Body of pancreas (tissue), 4 donors: ENCODE results near the gene CHAF1A.

Source experiments
- POLR2A ChIP-seq, 3 donors: fragments of 450-650 bp; IDR thresholded peaks; one replicate each; pipeline ENCODE4 v1.6.1; 2016; ENCODE audit warnings: antibody characterized with exemption in 3 of 3, mild to moderate bottlenecking in 2 of 3
- TF ChIP-seq, protein P1 (sequence below), 7 experiments: fragments of 450-650 bp in 4 of 7; fragments of 200-600 bp in 3 of 7; sonication (generic) in 3 of 7; IDR thresholded peaks; one replicate each; pipeline ENCODE4 v1.5.1; 2016 to 2019; ENCODE audit warnings: antibody characterized with exemption in 7 of 7

DNA sequence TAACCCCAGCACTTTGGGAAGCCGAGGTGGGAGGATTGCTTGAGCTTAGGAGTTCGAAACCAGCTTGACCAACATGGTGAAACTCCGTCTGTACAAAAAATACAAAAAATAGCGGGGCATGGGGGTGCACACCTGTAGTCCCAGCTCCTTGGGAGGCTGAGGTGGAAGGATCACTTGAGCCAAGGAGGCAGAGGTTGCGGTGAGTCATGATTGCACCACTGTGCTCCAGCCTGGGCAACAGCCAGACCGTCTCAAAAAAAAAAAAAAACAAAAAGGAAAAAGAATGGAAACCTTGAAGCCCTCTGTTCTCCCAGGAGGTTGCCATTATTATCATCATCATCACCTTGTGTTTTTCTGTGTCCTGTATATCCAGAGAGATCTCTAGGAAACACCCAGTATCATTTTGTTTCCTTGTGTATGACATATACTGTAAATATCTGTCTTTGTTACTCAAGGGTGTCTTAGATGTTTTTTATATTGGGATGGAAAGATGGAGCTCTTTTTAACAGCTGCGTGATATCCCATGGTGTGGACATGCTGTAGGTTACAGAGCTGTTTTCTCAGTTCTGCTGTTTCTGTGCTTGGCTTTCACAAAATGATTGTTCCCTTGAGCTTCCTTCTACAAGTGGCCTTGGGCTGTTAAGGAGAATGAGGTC is 11.8 kb downstream of the CHAF1A start:
- TF ChIP-seq, protein P1, sequence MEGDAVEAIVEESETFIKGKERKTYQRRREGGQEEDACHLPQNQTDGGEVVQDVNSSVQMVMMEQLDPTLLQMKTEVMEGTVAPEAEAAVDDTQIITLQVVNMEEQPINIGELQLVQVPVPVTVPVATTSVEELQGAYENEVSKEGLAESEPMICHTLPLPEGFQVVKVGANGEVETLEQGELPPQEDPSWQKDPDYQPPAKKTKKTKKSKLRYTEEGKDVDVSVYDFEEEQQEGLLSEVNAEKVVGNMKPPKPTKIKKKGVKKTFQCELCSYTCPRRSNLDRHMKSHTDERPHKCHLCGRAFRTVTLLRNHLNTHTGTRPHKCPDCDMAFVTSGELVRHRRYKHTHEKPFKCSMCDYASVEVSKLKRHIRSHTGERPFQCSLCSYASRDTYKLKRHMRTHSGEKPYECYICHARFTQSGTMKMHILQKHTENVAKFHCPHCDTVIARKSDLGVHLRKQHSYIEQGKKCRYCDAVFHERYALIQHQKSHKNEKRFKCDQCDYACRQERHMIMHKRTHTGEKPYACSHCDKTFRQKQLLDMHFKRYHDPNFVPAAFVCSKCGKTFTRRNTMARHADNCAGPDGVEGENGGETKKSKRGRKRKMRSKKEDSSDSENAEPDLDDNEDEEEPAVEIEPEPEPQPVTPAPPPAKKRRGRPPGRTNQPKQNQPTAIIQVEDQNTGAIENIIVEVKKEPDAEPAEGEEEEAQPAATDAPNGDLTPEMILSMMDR (IDR thresholded peaks at IDR 0.05), result no peak
- no peak for TF ChIP-seq POLR2A (IDR thresholded peaks at IDR 0.05)
